Spleen (tissue), 11 donors: ENCODE measurements around the gene GOSR2. TPM values are rescaled to one million over a fixed set of nuclear protein-coding genes. Genes with fewer than 3 reads are reported as not detected.

Source experiments
- DNase-seq: peaks from one replicate; pipeline ENCODE4 v3.0.0-alpha.2; 2020
- H3K27ac ChIP-seq, 8 donors: fragments of 200-600 bp; sonication (generic) in 7 of 8; 1 replicate in 4 of 8; 2 replicates in 4 of 8; pipeline versions ENCODE4 v1.5.0 to v1.8.0; 2016 to 2021; ENCODE audit warnings: inconsistent platforms in 4 of 8, mild to moderate bottlenecking in 4 of 8, moderate library complexity in 1 of 8
- H3K27me3 ChIP-seq, 7 donors: fragments of 200-600 bp; sonication (generic) in 6 of 7; replicated peaks in 1 of 7; 1 replicate in 4 of 7; 2 replicates in 3 of 7; pipeline versions ENCODE4 v1.5.0 to v1.8.0; 2016 to 2021; ENCODE audit warnings: inconsistent platforms in 3 of 7, mild to moderate bottlenecking in 1 of 7
- H3K36me3 ChIP-seq, 6 donors: fragments of 200-600 bp; sonication (generic) in 5 of 6; 1 replicate in 4 of 6; 2 replicates in 2 of 6; pipeline versions ENCODE4 v1.5.0 to v1.8.0; 2016 to 2021; ENCODE audit warnings: inconsistent platforms in 2 of 6
- H3K4me1 ChIP-seq, 6 donors: fragments of 200-600 bp; sonication (generic) in 5 of 6; 1 replicate in 3 of 6; 2 replicates in 3 of 6; pipeline versions ENCODE4 v1.5.0 to v1.8.0; 2016 to 2021; ENCODE audit warnings: inconsistent platforms in 3 of 6
- H3K4me3 ChIP-seq, 8 donors: fragments of 200-600 bp; sonication (generic) in 7 of 8; 1 replicate in 4 of 8; 2 replicates in 4 of 8; pipeline versions ENCODE4 v1.5.0 to v1.8.0; 2016 to 2021; ENCODE audit warnings: inconsistent platforms in 4 of 8, mild to moderate bottlenecking in 4 of 8, moderate library complexity in 2 of 8
- H3K9me3 ChIP-seq, 8 donors: fragments of 200-600 bp; sonication (generic) in 7 of 8; 1 replicate in 4 of 8; 2 replicates in 4 of 8; pipeline versions ENCODE4 v1.5.0 to v1.8.0; 2016 to 2021; ENCODE audit warnings: inconsistent platforms in 4 of 8
- CTCF ChIP-seq, 11 experiments: fragments of 200-600 bp in 7 of 11; fragments of 450-650 bp in 4 of 11; sonication (generic) in 4 of 11; IDR thresholded peaks in 8 of 11; conservative IDR thresholded peaks in 3 of 11; 1 replicate in 7 of 11; 2 replicates in 4 of 11; pipeline versions ENCODE4 v1.4.0 to v1.8.0; 2016 to 2021; ENCODE audit warnings: antibody characterized with exemption in 11 of 11, inconsistent platforms in 4 of 11, mild to moderate bottlenecking in 1 of 11
- POLR2A ChIP-seq, 3 donors: fragments of 450-650 bp; IDR thresholded peaks; one replicate each; pipeline ENCODE4 v1.5.1; 2017; ENCODE audit warnings: antibody characterized with exemption in 3 of 3, mild to moderate bottlenecking in 1 of 3
- POLR2AphosphoS5 ChIP-seq, 3 donors: sonication (generic); formaldehyde crosslinking; IDR thresholded peaks; one replicate each; pipeline ENCODE4 v1.5.1; 2017; ENCODE audit warnings: antibody characterized with exemption in 3 of 3
- WGBS, 5 donors: extraction: QIAGEN DNeasy Blood & Tissue Kit in 3 of 5; methylation state at CpG; one replicate each; pipeline versions ENCODE4 v1.1.5 to v1.1.7; 2013 to 2018; 5-methylcytosine and 5-hydroxymethylcytosine counted together
- intact Hi-C: fragments of 100-400 bp; cut with DNase I; formaldehyde crosslinking; loops from one replicate; pipeline ENCODE4 v1.15.0; 2023; ENCODE audit warnings: low total_unique reads
- polyA plus RNA-seq, 3 donors: library from polyadenylated mRNA; stranded (reverse); fragments of 200-250 nt; gene quantifications; one replicate each; pipeline ENCODE4 v1.2.1, GENCODE V29; 2013
- total RNA-seq, 7 donors: library from RNA; depleted of rRNA in 3 of 7; stranded (reverse); fragments of >200 nt in 3 of 7; fragmentation: NEBNext Ultra II Directional in 4 of 7; extraction: Animal tissue kit (Norgen Biotek cat#: 25700) in 4 of 7; gene quantifications; one replicate each; pipeline versions ENCODE4 v1.1.0 to v1.2.1, GENCODE V29; 2016 to 2021
- donor health status: healthy with polysubstance abuse.
- donor health status: DM: no; HTN: no; CAD: no; lungs with moderate emphysema.
- donor health status: DM: no; HTN: no; CAD: no.
- donor health status: Bipolar disorder and iron deficiency.
- donor health status: healthy.
- donor health status: DM: no; HTN: no; CAD: no.
- donor health status: DM: yes; HTN: yes; CAD: no.

GOSR2 gene
- total and polyA plus RNA-seq, 10 donors = 19.2 to 114 (median 80.0) TPM

DNA sequence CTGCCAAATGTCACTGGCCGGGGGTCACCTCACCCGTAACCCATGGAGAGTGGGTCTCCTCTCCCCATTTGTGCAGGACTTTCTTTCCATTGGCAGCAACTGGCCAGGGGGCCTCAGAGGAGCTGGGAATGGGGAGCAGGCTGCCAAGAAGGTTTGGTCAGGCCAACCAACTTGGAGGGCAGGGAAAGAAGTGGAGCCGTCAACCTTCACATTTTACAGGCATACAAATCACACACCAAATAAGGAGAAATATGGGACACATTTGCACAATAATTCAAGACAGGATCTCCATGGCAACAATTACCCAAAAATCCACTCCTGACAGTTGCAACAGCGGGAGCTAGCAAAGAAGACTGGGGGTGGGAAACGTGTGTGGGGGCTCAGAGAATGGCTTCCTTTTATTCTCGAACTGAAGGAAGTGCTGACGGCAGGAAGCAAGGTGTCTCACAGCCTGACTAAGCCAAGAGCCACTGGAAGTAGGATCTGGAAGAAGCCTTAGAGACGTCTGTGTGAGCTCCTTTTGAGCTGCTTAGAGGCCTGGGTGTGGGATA, 35.2 kb downstream of the GOSR2 start:
- peaks cover 0 to 25% (median 0%) of the 10 kb centered on the region in 6 donors for H3K36me3 ChIP-seq
- H3K4me3 ChIP-seq = no peak overlapping the region
- TF ChIP-seq POLR2AphosphoS5 (IDR thresholded peaks at IDR 0.05) (no peak), POLR2A (IDR thresholded peaks at IDR 0.05) (no peak), CTCF (IDR thresholded peaks at IDR 0.05 in 8 of 11, conservative IDR thresholded peaks at IDR 0.05 in 3 of 11) (no peak)
- peaks cover 0 to 4% (median 0%) of the 10 kb centered on the region in 6 donors for H3K4me1 ChIP-seq
- no peaks in the 10 kb centered on the region for H3K27me3 ChIP-seq
- H3K27ac ChIP-seq = no peak overlapping the region
- intact Hi-C loops = no loop called here
- H3K9me3 ChIP-seq = peaks cover 0 to 7% (median 0%) of the 10 kb centered on the region in 8 donors
- DNase-seq = no peak
- WGBS, 5 donors = 39 to 54% (median 53%) methylated on average over 7 to 8 of the region's 8 CpGs

- WGBS, 5 donors = 36 to 43% (median 41%) methylated on average over 2 of the region's 2 CpGs
Measured at GRCh38 chr17:46960152-46960551, 37.2 kb downstream of the GOSR2 start.

GRCh38 chr17:46962374-46962790, 39.4 kb downstream of the GOSR2 start:
- peak; percentile 5 for DNase-seq
- Histone ChIP-seq H3K27me3 (no peaks in the 10 kb centered on the region), H3K27ac (no peak overlapping the region), H3K4me1 (peaks cover 0 to 4% (median 0%) of the 10 kb centered on the region in 6 donors), H3K36me3 (peaks cover 0 to 22% (median 3%) of the 10 kb centered on the region in 6 donors), H3K4me3 (no peak overlapping the region), H3K9me3 (peaks cover 0 to 7% (median 0%) of the 10 kb centered on the region in 8 donors)
- WGBS, 5 donors = 0 to 29% (median 13%) methylated on average over 1 of the region's 1 CpG
- intact Hi-C loops = no loop called here
- TF ChIP-seq POLR2A (IDR thresholded peaks at IDR 0.05) = no peak
- no peak for TF ChIP-seq CTCF (IDR thresholded peaks at IDR 0.05 in 8 of 11, conservative IDR thresholded peaks at IDR 0.05 in 3 of 11)
- no peak for TF ChIP-seq POLR2AphosphoS5 (IDR thresholded peaks at IDR 0.05)

More at GRCh38 chr17:46960152-46960551, 37.2 kb downstream of the GOSR2 start:
- Histone ChIP-seq H3K4me1 (peaks cover 0 to 4% (median 0%) of the 10 kb centered on the region in 6 donors), H3K9me3 (peaks cover 0 to 7% (median 0%) of the 10 kb centered on the region in 8 donors), H3K4me3 (no peak overlapping the region), H3K36me3 (peaks cover 0 to 25% (median 0%) of the 10 kb centered on the region in 6 donors), H3K27ac (no peak overlapping the region), H3K27me3 (no peaks in the 10 kb centered on the region)
- no peak for DNase-seq
- intact Hi-C loops = no loop called here
- TF ChIP-seq POLR2A (IDR thresholded peaks at IDR 0.05) = no peak
- TF ChIP-seq POLR2AphosphoS5 (IDR thresholded peaks at IDR 0.05) = no peak
- no peak for TF ChIP-seq CTCF (IDR thresholded peaks at IDR 0.05 in 8 of 11, conservative IDR thresholded peaks at IDR 0.05 in 3 of 11)

GRCh38 chr17:46963571-46963970, 40.6 kb downstream of the GOSR2 start:
- TF ChIP-seq CTCF (IDR thresholded peaks at IDR 0.05 in 8 of 11, conservative IDR thresholded peaks at IDR 0.05 in 3 of 11) (no peak), POLR2A (IDR thresholded peaks at IDR 0.05) (no peak), POLR2AphosphoS5 (IDR thresholded peaks at IDR 0.05) (no peak)
- intact Hi-C loops = no loop called here
- Histone ChIP-seq H3K36me3 (peaks cover 0 to 28% (median 3%) of the 10 kb centered on the region in 6 donors), H3K27ac (no peak overlapping the region), H3K9me3 (peaks cover 0 to 7% (median 0%) of the 10 kb centered on the region in 8 donors), H3K27me3 (no peaks in the 10 kb centered on the region), H3K4me1 (peaks cover 0 to 4% (median 0%) of the 10 kb centered on the region in 6 donors), H3K4me3 (no peak overlapping the region)
- no peak for DNase-seq
- WGBS, 5 donors = 60 to 88% (median 75%) methylated on average over 2 of the region's 2 CpGs
